Measurements from ENCODE around the gene SPTBN4. TPM values are rescaled to one million over a fixed set of nuclear protein-coding genes. Genes with fewer than 3 reads are reported as not detected.
"Not testable (repeated sequence)": the region's sequence is repeated elsewhere in the genome, so short reads cannot be mapped to it uniquely, and the experiment has no call there.

The SPTBN4 gene
- total RNA-seq, 1 donor from 2014 or later: 0.53 TPM

- Histone ChIP-seq H3K36me3 (peaks cover 59% of the 10 kb centered on the region), H3K27me3 (ENCODE audit: low read depth) (no peaks in the 10 kb centered on the region), H3K4me1 (no peaks in the 10 kb centered on the region), H3K9me3 (no peaks in the 10 kb centered on the region), H3K27ac (no peak overlapping the region), H3K4me3 (no peak overlapping the region)
- DNase-seq (no peak), ATAC-seq (no peak)
- TF ChIP-seq, protein P1, sequence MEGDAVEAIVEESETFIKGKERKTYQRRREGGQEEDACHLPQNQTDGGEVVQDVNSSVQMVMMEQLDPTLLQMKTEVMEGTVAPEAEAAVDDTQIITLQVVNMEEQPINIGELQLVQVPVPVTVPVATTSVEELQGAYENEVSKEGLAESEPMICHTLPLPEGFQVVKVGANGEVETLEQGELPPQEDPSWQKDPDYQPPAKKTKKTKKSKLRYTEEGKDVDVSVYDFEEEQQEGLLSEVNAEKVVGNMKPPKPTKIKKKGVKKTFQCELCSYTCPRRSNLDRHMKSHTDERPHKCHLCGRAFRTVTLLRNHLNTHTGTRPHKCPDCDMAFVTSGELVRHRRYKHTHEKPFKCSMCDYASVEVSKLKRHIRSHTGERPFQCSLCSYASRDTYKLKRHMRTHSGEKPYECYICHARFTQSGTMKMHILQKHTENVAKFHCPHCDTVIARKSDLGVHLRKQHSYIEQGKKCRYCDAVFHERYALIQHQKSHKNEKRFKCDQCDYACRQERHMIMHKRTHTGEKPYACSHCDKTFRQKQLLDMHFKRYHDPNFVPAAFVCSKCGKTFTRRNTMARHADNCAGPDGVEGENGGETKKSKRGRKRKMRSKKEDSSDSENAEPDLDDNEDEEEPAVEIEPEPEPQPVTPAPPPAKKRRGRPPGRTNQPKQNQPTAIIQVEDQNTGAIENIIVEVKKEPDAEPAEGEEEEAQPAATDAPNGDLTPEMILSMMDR (IDR thresholded peaks at IDR 0.05): no peak
- intact Hi-C loops (cut with DNase I): no loop called here
Observed at GRCh38 chr19:40450664-40451063, 16.1 kb upstream of the SPTBN4 start.

GRCh38 chr19:40452016-40452415 lies 14.8 kb upstream of the SPTBN4 start:
- Histone ChIP-seq H3K9me3 (no peaks in the 10 kb centered on the region), H3K4me3 (no peak overlapping the region), H3K27ac (no peak overlapping the region), H3K36me3 (peaks cover 66% of the 10 kb centered on the region), H3K4me1 (no peaks in the 10 kb centered on the region), H3K27me3 (ENCODE audit: low read depth) (no peaks in the 10 kb centered on the region)
- no peak for ATAC-seq
- intact Hi-C loops (cut with DNase I): no loop called here
- TF ChIP-seq, protein P1 (IDR thresholded peaks at IDR 0.05): no peak
- no peak for DNase-seq

GRCh38 chr19:40453151-40453735 lies 13.6 kb upstream of the SPTBN4 start:
- no peak for DNase-seq
- Histone ChIP-seq H3K9me3 (no peaks in the 10 kb centered on the region), H3K27ac (no peak overlapping the region), H3K27me3 (ENCODE audit: low read depth) (no peaks in the 10 kb centered on the region), H3K4me1 (no peaks in the 10 kb centered on the region), H3K36me3 (peaks cover 66% of the 10 kb centered on the region), H3K4me3 (no peak overlapping the region)
- intact Hi-C loops (cut with DNase I): no loop called here
- ATAC-seq: no peak
- TF ChIP-seq, protein P1 (IDR thresholded peaks at IDR 0.05): no peak

DNA sequence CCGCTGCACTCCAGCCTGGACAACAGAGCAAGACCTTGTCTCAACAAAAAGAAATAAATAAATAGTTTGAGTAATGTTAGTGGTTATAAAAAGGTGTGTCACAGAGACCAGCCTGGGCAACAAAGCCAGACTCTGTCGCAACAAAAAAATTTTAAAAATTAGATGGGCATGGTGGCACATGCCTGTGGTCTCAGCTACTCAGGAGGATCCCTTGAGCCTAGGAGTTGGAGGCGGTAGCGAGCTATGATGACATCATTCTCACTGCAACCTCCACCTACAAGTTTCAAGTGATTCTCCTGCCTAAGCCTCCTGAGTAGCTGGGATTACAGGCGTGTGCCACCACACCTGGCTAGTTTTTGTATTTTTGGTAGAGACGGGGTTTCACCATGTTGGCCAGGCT lies 12.9 kb upstream of the SPTBN4 start:
- H3K4me1 ChIP-seq; H3K4me3 ChIP-seq; H3K27ac ChIP-seq; intact Hi-C loops (cut with DNase I); H3K27me3 ChIP-seq (ENCODE audit: low read depth); H3K9me3 ChIP-seq; ATAC-seq; DNase-seq: not testable (repeated sequence)
- H3K36me3 ChIP-seq: peaks cover 63% of the 10 kb centered on the region

- Histone ChIP-seq H3K4me1 (peaks cover 11% of the 10 kb centered on the region), H3K27ac (no peak overlapping the region), H3K4me3 (no peak overlapping the region), H3K27me3 (ENCODE audit: low read depth) (no peaks in the 10 kb centered on the region), H3K9me3 (no peaks in the 10 kb centered on the region), H3K36me3 (peaks cover 44% of the 10 kb centered on the region)
- intact Hi-C loops (cut with DNase I): no loop called here
- TF ChIP-seq, protein P1 (IDR thresholded peaks at IDR 0.05): no peak
- no peak for ATAC-seq
- DNase-seq: no peak
Observed at GRCh38 chr19:40457048-40457447, 9.8 kb upstream of the SPTBN4 start.

DNA sequence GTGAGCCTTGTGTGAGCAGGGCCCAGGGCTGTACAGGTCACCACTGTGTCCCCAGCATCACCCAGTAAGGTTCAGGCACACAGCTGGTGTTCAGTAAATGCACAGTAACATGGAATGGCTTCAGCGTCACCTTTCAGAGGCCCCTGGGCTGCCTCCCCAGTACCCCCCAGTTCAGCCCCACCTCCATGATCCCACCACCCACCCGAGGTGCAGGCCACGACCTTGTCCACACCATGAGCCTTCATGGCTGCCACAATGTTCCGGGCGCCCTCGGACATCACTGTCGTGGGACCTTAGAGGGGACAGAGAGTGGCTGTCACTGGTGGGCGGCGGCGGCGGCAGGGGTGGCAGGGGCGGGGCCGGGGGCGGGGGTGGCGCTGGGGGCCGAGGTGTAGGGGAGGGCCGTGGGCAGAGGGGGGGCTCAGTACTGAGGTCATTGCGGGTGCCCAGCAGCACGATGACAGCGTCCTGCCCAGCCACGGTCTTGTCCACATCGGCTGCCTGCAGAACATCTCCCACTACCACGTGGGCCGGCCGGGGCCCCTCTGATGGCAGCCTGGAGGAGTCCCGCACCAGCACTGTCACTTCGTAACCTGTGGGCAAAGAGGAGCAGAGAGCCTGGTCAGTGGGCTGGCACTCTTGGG lies 8.7 kb upstream of the SPTBN4 start:
- ATAC-seq (no peak), DNase-seq (no peak)
- Histone ChIP-seq H3K27me3 (ENCODE audit: low read depth) (no peaks in the 10 kb centered on the region), H3K27ac (no peak overlapping the region), H3K9me3 (no peaks in the 10 kb centered on the region), H3K4me1 (peaks cover 16% of the 10 kb centered on the region), H3K36me3 (peaks cover 44% of the 10 kb centered on the region), H3K4me3 (no peak overlapping the region)
- intact Hi-C loops (cut with DNase I): no loop called here
- TF ChIP-seq, protein P1 (IDR thresholded peaks at IDR 0.05): no peak
